ENCODE measurements around the gene KPNB1. TPM values are rescaled to one million over a fixed set of nuclear protein-coding genes. Genes with fewer than 3 reads are reported as not detected.

The KPNB1 gene
- total and polyA plus RNA-seq, 2 of the 8 experiments (the other 6 are each of a cell fraction or from before 2014, with no cell fraction given), result 171 to 625 TPM

DNA sequence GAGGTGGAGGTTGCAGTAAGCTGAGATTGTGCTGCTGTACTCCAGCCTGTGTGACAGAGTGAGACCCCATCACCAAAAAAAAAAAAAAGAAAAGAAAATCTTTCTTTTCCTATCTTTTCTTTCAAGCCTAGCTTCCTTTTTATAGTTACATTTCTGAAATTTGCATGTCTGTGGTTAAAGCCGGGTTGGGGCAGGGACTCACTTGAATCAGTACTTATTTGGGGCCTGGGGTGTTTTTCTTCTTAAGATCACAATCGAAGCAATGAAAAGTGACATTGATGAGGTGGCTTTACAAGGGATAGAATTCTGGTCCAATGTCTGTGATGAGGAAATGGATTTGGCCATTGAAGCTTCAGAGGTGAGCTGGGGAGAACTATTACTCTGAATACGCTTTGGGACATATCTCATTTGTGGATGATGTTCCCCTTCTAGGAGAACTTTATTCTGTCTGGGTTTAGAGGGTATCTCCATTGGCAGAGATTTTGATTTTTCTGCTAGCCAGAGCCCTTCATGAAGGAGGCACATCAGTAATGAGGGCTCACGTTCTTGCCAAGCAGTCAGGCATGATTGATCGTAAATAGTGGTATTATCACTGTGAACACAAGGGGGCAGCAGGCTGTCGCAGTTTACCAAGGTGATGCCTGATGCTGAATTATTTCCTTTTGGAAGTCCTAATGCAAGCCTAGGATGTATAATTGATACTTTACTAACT lies 14.3 kb downstream of the KPNB1 start:
- peaks cover 0 to 10% (median 7%) of the 10 kb centered on the region in 4 experiments; a peak in 3 of 7 replicates for H3K4me1 ChIP-seq (replicated peaks in 1 of 4; ENCODE audit: control insufficient read depth in 3 of 4, insufficient read depth in 4 of 4, low read length in 3 of 4)
- H3K4ac ChIP-seq (replicated peaks; ENCODE audit: insufficient read length, low read depth, low read length), result no peak overlapping the region
- no peak overlapping the region for H2BK15ac ChIP-seq (ENCODE audit: low read length)
- H4K91ac ChIP-seq (replicated peaks; ENCODE audit: insufficient read length, low read length), result no peak overlapping the region
- no peak overlapping the region for H3K14ac ChIP-seq (ENCODE audit: insufficient read length)
- DNase-seq (ENCODE audit: low read depth in 1 of 2, low spot score in 2 of 2), result peak in 1 of 2 experiments; percentile 73
- peaks cover 7 to 21% of the 10 kb centered on the region in 2 experiments for H4K20me1 ChIP-seq (replicated peaks in 1 of 2; ENCODE audit: control insufficient read depth in 1 of 2, insufficient read depth in 2 of 2, low read length in 2 of 2)
- H3K27me3 ChIP-seq (replicated peaks in 1 of 4; ENCODE audit: control insufficient read depth in 3 of 4, extremely low read depth in 1 of 4, insufficient read depth in 3 of 4, low read length in 3 of 4), result no peaks in the 10 kb centered on the region
- no peak overlapping the region for H3K23ac ChIP-seq (ENCODE audit: insufficient read length)
- FAIRE-seq, result peak; percentile 82
- no peaks in the 10 kb centered on the region for H3K9me3 ChIP-seq (ENCODE audit: insufficient read depth in 2 of 2, low read depth in 1 of 2, low read length in 1 of 2)
- H3K23me2 ChIP-seq (ENCODE audit: low read depth, low read length), result no peaks in the 10 kb centered on the region
- no peak overlapping the region for H4K8ac ChIP-seq (ENCODE audit: extremely low read depth, insufficient read depth, low read length)
- 64% methylated on average over 6 of the region's 6 CpGs; no CpG with 5 or more reads in 1 of the 2 experiments for WGBS, 2 experiments (ENCODE audit: extremely low coverage in 1 of 2, insufficient coverage in 1 of 2, insufficient read length in 1 of 2, insufficient replicate concordance in 2 of 2, low coverage in 1 of 2, low lambda C conversion rate in 2 of 2, missing lambda C conversion rate in 1 of 2)
- H3K9ac ChIP-seq (replicated peaks in 1 of 4; ENCODE audit: extremely low read depth in 1 of 4, low read depth in 3 of 4, low read length in 3 of 4), result no peak overlapping the region
- H3K36me3 ChIP-seq (ENCODE audit: control insufficient read depth in 2 of 4, insufficient read depth in 4 of 4, low read length in 3 of 4), result peaks cover 51 to 95% (median 83%) of the 10 kb centered on the region in 4 experiments
- no peak overlapping the region for H2BK120ac ChIP-seq (replicated peaks; ENCODE audit: low read depth, low read length)
- no peak overlapping the region for H3K27ac ChIP-seq (ENCODE audit: low read depth, low read length)
- no peaks in the 10 kb centered on the region for H3K79me1 ChIP-seq (ENCODE audit: low read depth, low read length)
- H3K56ac ChIP-seq (replicated peaks; ENCODE audit: insufficient read length, low read depth, low read length), result no peak overlapping the region
- H2AK5ac ChIP-seq (ENCODE audit: low read depth, low read length), result no peak overlapping the region
- H2AFZ ChIP-seq (ENCODE audit: low read length), result no peak overlapping the region
- H3K4me2 ChIP-seq (ENCODE audit: insufficient read depth in 1 of 2, low read depth in 2 of 2, low read length in 2 of 2), result no peak overlapping the region
- ChIA-PET POLR2A (ENCODE audit: partially characterized antibody) (interaction anchor here (0.6 to 46.3 kb wide), 3 partner anchors 2 to 399 kb away, joined by 3 to 1575 read pairs (median 1575); partner anchors contain the start of genes KPNB1 and TBKBP1), CTCF (ENCODE audit: partially characterized antibody) (interaction anchor here (0.7 to 7.1 kb wide), 19 partner anchors 7 to 543 kb away, joined by 3 to 107 read pairs (median 7); partner anchors contain the start of gene KPNB1)
- H4K5ac ChIP-seq (ENCODE audit: insufficient read length, low read depth, low read length), result no peak overlapping the region
- no peak overlapping the region for H2BK5ac ChIP-seq (ENCODE audit: low read depth, low read length)
- H3K18ac ChIP-seq (ENCODE audit: extremely low read depth, low read length), result no peak overlapping the region
- peaks cover 0 to 31% of the 10 kb centered on the region in 2 experiments; a peak in 2 of 4 replicates for H3K79me2 ChIP-seq (ENCODE audit: control insufficient read depth in 1 of 2, insufficient read depth in 2 of 2, low read length in 2 of 2)
- H2BK20ac ChIP-seq (ENCODE audit: low read length), result no peak overlapping the region
- no peak overlapping the region for H3K4me3 ChIP-seq (ENCODE audit: extremely low read depth in 1 of 4, insufficient read depth in 2 of 4, low read depth in 3 of 4, low read length in 4 of 4)
- no peak overlapping the region for H2BK12ac ChIP-seq (ENCODE audit: low read depth, low read length)
- TF ChIP-seq SP2 (IDR thresholded peaks at IDR 0.05; ENCODE audit: low read length), result no peak
- no peak for TF ChIP-seq SIRT6 (IDR thresholded peaks at IDR 0.05; ENCODE audit: low read length)
- TF ChIP-seq HDAC2 (IDR thresholded peaks at IDR 0.05; ENCODE audit: borderline replicate concordance in 1 of 2, low read depth in 2 of 2, low read length in 2 of 2), result no peak
- TF ChIP-seq, protein P1, sequence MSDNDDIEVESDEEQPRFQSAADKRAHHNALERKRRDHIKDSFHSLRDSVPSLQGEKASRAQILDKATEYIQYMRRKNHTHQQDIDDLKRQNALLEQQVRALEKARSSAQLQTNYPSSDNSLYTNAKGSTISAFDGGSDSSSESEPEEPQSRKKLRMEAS (IDR thresholded peaks at IDR 0.05), result no peak
- TF ChIP-seq GABPA (IDR thresholded peaks at IDR 0.05; ENCODE audit: borderline replicate concordance, insufficient read depth, low read length), result no peak
- TF ChIP-seq, protein P2, sequence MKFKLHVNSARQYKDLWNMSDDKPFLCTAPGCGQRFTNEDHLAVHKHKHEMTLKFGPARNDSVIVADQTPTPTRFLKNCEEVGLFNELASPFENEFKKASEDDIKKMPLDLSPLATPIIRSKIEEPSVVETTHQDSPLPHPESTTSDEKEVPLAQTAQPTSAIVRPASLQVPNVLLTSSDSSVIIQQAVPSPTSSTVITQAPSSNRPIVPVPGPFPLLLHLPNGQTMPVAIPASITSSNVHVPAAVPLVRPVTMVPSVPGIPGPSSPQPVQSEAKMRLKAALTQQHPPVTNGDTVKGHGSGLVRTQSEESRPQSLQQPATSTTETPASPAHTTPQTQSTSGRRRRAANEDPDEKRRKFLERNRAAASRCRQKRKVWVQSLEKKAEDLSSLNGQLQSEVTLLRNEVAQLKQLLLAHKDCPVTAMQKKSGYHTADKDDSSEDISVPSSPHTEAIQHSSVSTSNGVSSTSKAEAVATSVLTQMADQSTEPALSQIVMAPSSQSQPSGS (IDR thresholded peaks at IDR 0.05; ENCODE audit: low read length), result peak; percentile 62; the same call in 1 of the 2 replicates
- no peak for TF ChIP-seq SP4 (IDR thresholded peaks at IDR 0.05; ENCODE audit: low read length)
- no peak for TF ChIP-seq TAF7 (optimal IDR thresholded peaks at IDR 0.05; ENCODE audit: borderline replicate concordance, low read depth, low read length)
- TF ChIP-seq CEBPB (IDR thresholded peaks at IDR 0.05; ENCODE audit: low read depth, low read length), result no peak
- TF ChIP-seq TBP (IDR thresholded peaks at IDR 0.05; ENCODE audit: low read depth, low read length), result no peak
